Naive thymus-derived CD8-positive, alpha-beta T cell (primary cell): ENCODE results near the gene CRYBG1. TPM values are rescaled to one million over a fixed set of nuclear protein-coding genes. Genes with fewer than 3 reads are reported as not detected.

Experiments
- ATAC-seq, 2 donors: fragments of 150-1000 bp; cut with Tn5 transposase in 1 of 2; sonication (Bioruptor Pico), chemical (Tn5 transposase) in 1 of 2; 1 replicate in 1 of 2; 2 replicates in 1 of 2; pipeline ENCODE4 v1.10.0; 2021; ENCODE audit warnings: mild to moderate bottlenecking in 2 of 2, moderate library complexity in 2 of 2
- POLR2A ChIA-PET: fragments of 350-600 bp; sonication (Branson Sonifier 250); formaldehyde crosslinking; loops from one replicate; lab custom pipeline; 2021; ENCODE audit warnings: antibody characterized with exemption; lab: Charles Lee
- DNase-seq, 10 donors: peaks; one replicate each; pipeline versions ENCODE4 v3.0.0 to v3.0.0-alpha.2; 2020 to 2022
- H3K27ac Mint-ChIP-seq, 10 donors: one replicate each; pipeline ENCODE4 v1.8.0; 2020 to 2022; ENCODE audit warnings: mild to moderate bottlenecking in 10 of 10, mixed read lengths in 10 of 10, moderate library complexity in 4 of 10, inconsistent platforms in 1 of 10
- H3K27me3 Mint-ChIP-seq, 5 donors: one replicate each; pipeline ENCODE4 v1.8.0; 2021 to 2022; ENCODE audit warnings: mixed read lengths in 5 of 5
- H3K36me3 Mint-ChIP-seq, 3 donors: one replicate each; pipeline ENCODE4 v1.8.0; 2020 to 2022; ENCODE audit warnings: mixed read lengths in 3 of 3, mild to moderate bottlenecking in 2 of 3, inconsistent platforms in 1 of 3
- H3K4me1 Mint-ChIP-seq, 4 donors: one replicate each; pipeline ENCODE4 v1.8.0; 2021 to 2022; ENCODE audit warnings: mixed read lengths in 4 of 4
- H3K4me3 Mint-ChIP-seq, 10 donors: one replicate each; pipeline ENCODE4 v1.8.0; 2020 to 2022; ENCODE audit warnings: mild to moderate bottlenecking in 10 of 10, mixed read lengths in 10 of 10, moderate library complexity in 6 of 10, inconsistent platforms in 1 of 10
- H3K9me3 Mint-ChIP-seq, 9 donors: one replicate each; pipeline ENCODE4 v1.8.0; 2020 to 2022; ENCODE audit warnings: mixed read lengths in 9 of 9, mild to moderate bottlenecking in 3 of 9, inconsistent platforms in 1 of 9, moderate library complexity in 1 of 9
- polyA plus RNA-seq, 3 donors: library from polyadenylated mRNA; unstranded; fragments of 300-500 nt; fragmentation: Illumina TruSeq; gene quantifications; one replicate each; pipeline ENCODE4 v1.2.3, GENCODE V29; 2021
- total RNA-seq, 8 experiments: library from RNA in 2 of 8; stranded (reverse) in 2 of 8; gene quantifications; one replicate each; pipeline ENCODE4 v1.2.3 and lab custom pipeline; 2021 to 2026

Gene CRYBG1
- total and polyA plus RNA-seq, 5 experiments from 2014 or later, result 10.1 to 28.2 (median 19.4) TPM

GRCh38 chr6:106458021-106458986, 97.8 kb downstream of the CRYBG1 start:
- no peak for ATAC-seq
- Mint-ChIP-seq H3K4me3 (no peak overlapping the region), H3K9me3 (no peaks in the 10 kb centered on the region), H3K27ac (no peak overlapping the region), H3K36me3 (no peaks in the 10 kb centered on the region), H3K27me3 (peaks cover 0 to 9% (median 2%) of the 10 kb centered on the region in 5 donors), H3K4me1 (no peaks in the 10 kb centered on the region)
- DNase-seq, result no peak
- POLR2A ChIA-PET, result no interaction called here

GRCh38 chr6:106460481-106460880, 100.0 kb downstream of the CRYBG1 start:
- Mint-ChIP-seq H3K27me3 (peaks cover 0 to 9% (median 2%) of the 10 kb centered on the region in 5 donors), H3K36me3 (no peaks in the 10 kb centered on the region), H3K4me1 (no peaks in the 10 kb centered on the region), H3K9me3 (no peaks in the 10 kb centered on the region), H3K27ac (peak overlapping the region in 1 of 10 donors; percentile 48), H3K4me3 (no peak overlapping the region)
- POLR2A ChIA-PET, result no interaction called here
- no peak for DNase-seq
- ATAC-seq, result no peak

GRCh38 chr6:106461084-106461483, 100.6 kb downstream of the CRYBG1 start:
- Mint-ChIP-seq H3K27ac (no peak overlapping the region), H3K27me3 (peaks cover 0 to 9% (median 4%) of the 10 kb centered on the region in 5 donors), H3K4me3 (no peak overlapping the region), H3K4me1 (no peaks in the 10 kb centered on the region), H3K36me3 (no peaks in the 10 kb centered on the region), H3K9me3 (no peaks in the 10 kb centered on the region)
- POLR2A ChIA-PET, result interaction anchor here (1.0 kb wide), 1 partner anchor 13 kb away, joined by 4 read pairs; no protein-coding TSS in a partner anchor
- DNase-seq, result no peak
- no peak for ATAC-seq

GRCh38 chr6:106462923-106463557, 102.5 kb downstream of the CRYBG1 start:
- Mint-ChIP-seq H3K27ac (no peak overlapping the region), H3K27me3 (peaks cover 0 to 9% (median 5%) of the 10 kb centered on the region in 5 donors), H3K4me3 (no peak overlapping the region), H3K4me1 (no peaks in the 10 kb centered on the region), H3K9me3 (no peaks in the 10 kb centered on the region), H3K36me3 (no peaks in the 10 kb centered on the region)
- no peak for DNase-seq
- no peak for ATAC-seq
- POLR2A ChIA-PET, result interaction anchor here (0.5 kb wide), 1 partner anchor 9 kb away, joined by 3 read pairs; no protein-coding TSS in a partner anchor

- Mint-ChIP-seq H3K27me3 (peaks cover 0 to 12% (median 5%) of the 10 kb centered on the region in 5 donors), H3K4me3 (no peak overlapping the region), H3K4me1 (no peaks in the 10 kb centered on the region), H3K36me3 (no peaks in the 10 kb centered on the region), H3K27ac (no peak overlapping the region), H3K9me3 (no peaks in the 10 kb centered on the region)
- POLR2A ChIA-PET, result no interaction called here
- ATAC-seq (no peak), DNase-seq (no peak)
These were observed 105.7 kb downstream of the CRYBG1 start for GRCh38 chr6:106466211-106466610.

- Mint-ChIP-seq H3K27me3 (peaks cover 0 to 11% (median 4%) of the 10 kb centered on the region in 5 donors), H3K27ac (no peak overlapping the region), H3K36me3 (no peaks in the 10 kb centered on the region), H3K4me1 (no peaks in the 10 kb centered on the region), H3K9me3 (no peaks in the 10 kb centered on the region), H3K4me3 (no peak overlapping the region)
- ATAC-seq (no peak), DNase-seq (no peak)
- POLR2A ChIA-PET, result no interaction called here
These were observed 108.4 kb downstream of the CRYBG1 start for GRCh38 chr6:106468935-106469334.

GRCh38 chr6:106469882-106470281, 109.4 kb downstream of the CRYBG1 start:
- Mint-ChIP-seq H3K4me1 (no peaks in the 10 kb centered on the region), H3K9me3 (no peaks in the 10 kb centered on the region), H3K27me3 (peaks cover 0 to 11% (median 4%) of the 10 kb centered on the region in 5 donors), H3K27ac (no peak overlapping the region), H3K4me3 (no peak overlapping the region), H3K36me3 (no peaks in the 10 kb centered on the region)
- POLR2A ChIA-PET, result no interaction called here
- ATAC-seq (no peak), DNase-seq (no peak)

GRCh38 chr6:106470316-106470715, 109.8 kb downstream of the CRYBG1 start:
- peaks cover 0 to 9% (median 4%) of the 10 kb centered on the region in 5 donors for H3K27me3 Mint-ChIP-seq
- H3K4me3 Mint-ChIP-seq, result no peak overlapping the region
- POLR2A ChIA-PET, result no interaction called here
- no peaks in the 10 kb centered on the region for H3K36me3 Mint-ChIP-seq
- H3K27ac Mint-ChIP-seq, result no peak overlapping the region
- ATAC-seq, result no peak
- H3K4me1 Mint-ChIP-seq, result no peaks in the 10 kb centered on the region
- H3K9me3 Mint-ChIP-seq, result no peaks in the 10 kb centered on the region
- no peak for DNase-seq

- POLR2A ChIA-PET, result no interaction called here
- Mint-ChIP-seq H3K4me1 (no peaks in the 10 kb centered on the region), H3K27ac (no peak overlapping the region), H3K4me3 (no peak overlapping the region), H3K27me3 (peaks cover 0 to 8% (median 4%) of the 10 kb centered on the region in 5 donors), H3K36me3 (no peaks in the 10 kb centered on the region), H3K9me3 (no peaks in the 10 kb centered on the region)
- ATAC-seq (no peak), DNase-seq (no peak)
These were observed 110.3 kb downstream of the CRYBG1 start for GRCh38 chr6:106470811-106471210.

GRCh38 chr6:106473812-106474211, 113.3 kb downstream of the CRYBG1 start:
- Mint-ChIP-seq H3K4me3 (no peak overlapping the region), H3K36me3 (no peaks in the 10 kb centered on the region), H3K4me1 (peaks cover 6 to 16% (median 10%) of the 10 kb centered on the region in 4 donors), H3K27ac (no peak overlapping the region), H3K9me3 (no peaks in the 10 kb centered on the region), H3K27me3 (peaks cover 0 to 4% (median 0%) of the 10 kb centered on the region in 5 donors)
- ATAC-seq (no peak), DNase-seq (no peak)
- POLR2A ChIA-PET, result no interaction called here

GRCh38 chr6:106474466-106474865, 113.9 kb downstream of the CRYBG1 start:
- H3K9me3 Mint-ChIP-seq, result no peaks in the 10 kb centered on the region
- ATAC-seq (no peak), DNase-seq (no peak)
- peaks cover 6 to 16% (median 10%) of the 10 kb centered on the region in 4 donors for H3K4me1 Mint-ChIP-seq
- H3K27ac Mint-ChIP-seq, result no peak overlapping the region
- no peaks in the 10 kb centered on the region for H3K36me3 Mint-ChIP-seq
- H3K4me3 Mint-ChIP-seq, result no peak overlapping the region
- no peaks in the 10 kb centered on the region for H3K27me3 Mint-ChIP-seq
- POLR2A ChIA-PET, result no interaction called here

GRCh38 chr6:106475284-106475683, 114.8 kb downstream of the CRYBG1 start:
- DNase-seq (no peak), ATAC-seq (no peak)
- peaks cover 6 to 16% (median 10%) of the 10 kb centered on the region in 4 donors for H3K4me1 Mint-ChIP-seq
- H3K9me3 Mint-ChIP-seq, result no peaks in the 10 kb centered on the region
- no peak overlapping the region for H3K27ac Mint-ChIP-seq
- POLR2A ChIA-PET, result no interaction called here
- no peak overlapping the region for H3K4me3 Mint-ChIP-seq
- no peaks in the 10 kb centered on the region for H3K36me3 Mint-ChIP-seq
- H3K27me3 Mint-ChIP-seq, result no peaks in the 10 kb centered on the region
